ENCODE measurements around the gene TBC1D7.

The TBC1D7 gene

GRCh38 chr6:13267142-13267651, 61.1 kb downstream of the TBC1D7 start:
- H3K27ac ChIP-seq = no peak overlapping the region
- TF ChIP-seq, protein P1, sequence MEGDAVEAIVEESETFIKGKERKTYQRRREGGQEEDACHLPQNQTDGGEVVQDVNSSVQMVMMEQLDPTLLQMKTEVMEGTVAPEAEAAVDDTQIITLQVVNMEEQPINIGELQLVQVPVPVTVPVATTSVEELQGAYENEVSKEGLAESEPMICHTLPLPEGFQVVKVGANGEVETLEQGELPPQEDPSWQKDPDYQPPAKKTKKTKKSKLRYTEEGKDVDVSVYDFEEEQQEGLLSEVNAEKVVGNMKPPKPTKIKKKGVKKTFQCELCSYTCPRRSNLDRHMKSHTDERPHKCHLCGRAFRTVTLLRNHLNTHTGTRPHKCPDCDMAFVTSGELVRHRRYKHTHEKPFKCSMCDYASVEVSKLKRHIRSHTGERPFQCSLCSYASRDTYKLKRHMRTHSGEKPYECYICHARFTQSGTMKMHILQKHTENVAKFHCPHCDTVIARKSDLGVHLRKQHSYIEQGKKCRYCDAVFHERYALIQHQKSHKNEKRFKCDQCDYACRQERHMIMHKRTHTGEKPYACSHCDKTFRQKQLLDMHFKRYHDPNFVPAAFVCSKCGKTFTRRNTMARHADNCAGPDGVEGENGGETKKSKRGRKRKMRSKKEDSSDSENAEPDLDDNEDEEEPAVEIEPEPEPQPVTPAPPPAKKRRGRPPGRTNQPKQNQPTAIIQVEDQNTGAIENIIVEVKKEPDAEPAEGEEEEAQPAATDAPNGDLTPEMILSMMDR (IDR thresholded peaks at IDR 0.05; ENCODE audit: low read depth, low read length) = no peak

DNA sequence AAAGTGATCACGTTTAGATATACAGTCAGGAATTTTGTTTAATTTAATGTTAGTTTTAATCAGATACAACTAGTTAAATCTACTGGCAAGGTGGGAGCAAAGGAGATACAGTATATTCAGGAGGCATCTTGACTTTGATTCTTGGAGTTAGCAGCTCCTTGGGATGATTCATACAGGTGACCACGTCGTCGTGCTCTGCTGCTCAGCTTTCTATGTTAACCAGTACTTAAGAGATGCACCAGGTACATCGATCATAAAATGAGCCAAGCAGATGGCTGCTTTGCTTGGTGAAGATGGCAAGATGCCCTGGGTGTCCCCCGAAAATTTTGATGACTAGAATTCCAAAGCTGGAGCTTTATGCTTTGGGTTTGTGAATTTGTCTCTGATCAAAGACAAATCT, 64.7 kb downstream of the TBC1D7 start:
- no peak for DNase-seq
- Histone ChIP-seq H3K27me3 (ENCODE audit: insufficient read depth, low read depth, severe bottlenecking) (no peaks in the 10 kb centered on the region), H3K27ac (no peak overlapping the region), H3K4me3 (ENCODE audit: low read depth, low read length) (no peak overlapping the region), H3K9me3 (ENCODE audit: severe bottlenecking) (no peaks in the 10 kb centered on the region), H3K36me3 (no peaks in the 10 kb centered on the region)
- TF ChIP-seq, protein P1 (IDR thresholded peaks at IDR 0.05; ENCODE audit: low read depth, low read length) = no peak

More at GRCh38 chr6:13267142-13267651, 61.1 kb downstream of the TBC1D7 start:
- H3K9me3 ChIP-seq (ENCODE audit: severe bottlenecking) = no peaks in the 10 kb centered on the region
- no peaks in the 10 kb centered on the region for H3K36me3 ChIP-seq
- H3K4me3 ChIP-seq (ENCODE audit: low read depth, low read length) = no peak overlapping the region
- H3K27me3 ChIP-seq (ENCODE audit: insufficient read depth, low read depth, severe bottlenecking) = no peaks in the 10 kb centered on the region
- no peak for DNase-seq

DNA sequence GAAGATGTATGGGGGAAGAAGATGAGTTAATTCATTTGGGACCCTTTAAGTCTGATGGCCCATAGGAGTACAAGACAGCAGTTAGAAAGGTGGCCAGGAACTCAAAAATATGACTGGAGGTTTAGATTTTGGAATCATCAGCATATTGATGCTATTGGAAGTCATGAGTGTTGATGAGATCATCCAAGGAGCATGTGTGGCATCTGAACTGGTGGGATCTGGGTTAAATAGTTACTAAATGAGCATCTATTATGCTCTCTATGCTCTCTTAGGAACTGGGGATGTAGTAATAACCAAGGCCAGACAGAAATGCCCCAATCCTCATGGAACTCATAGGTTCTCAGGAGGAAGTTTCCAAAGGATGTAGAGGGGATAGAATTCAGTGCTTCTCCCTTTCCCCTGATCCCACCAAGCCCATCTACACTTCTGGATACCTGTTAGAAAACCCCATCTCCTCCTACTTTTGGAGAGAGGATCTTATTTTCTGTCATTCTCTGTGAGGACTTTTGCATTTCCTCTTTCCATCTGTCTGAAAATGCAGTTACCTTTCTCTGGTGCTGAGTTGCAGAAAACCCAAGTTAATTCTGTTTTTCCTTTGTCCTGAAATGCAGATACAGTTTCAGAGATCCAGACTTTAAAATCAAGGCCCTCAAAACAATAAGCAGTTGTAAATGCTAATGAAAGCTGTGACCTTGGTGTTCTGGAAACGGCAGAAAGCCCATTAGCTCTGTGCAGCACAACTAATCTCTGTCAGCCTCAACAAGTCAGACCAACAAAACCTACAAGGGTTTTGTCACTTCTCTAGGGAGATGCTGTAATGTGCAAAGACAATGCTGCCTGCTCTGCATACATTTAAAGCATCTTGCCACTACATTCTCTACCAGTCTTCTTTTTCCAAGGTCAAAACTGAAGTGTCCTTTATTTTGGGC, 65.8 kb downstream of the TBC1D7 start:
- TF ChIP-seq, protein P1 (IDR thresholded peaks at IDR 0.05; ENCODE audit: low read depth, low read length) = no peak
- DNase-seq = no peak
- Histone ChIP-seq H3K27me3 (ENCODE audit: insufficient read depth, low read depth, severe bottlenecking) (no peaks in the 10 kb centered on the region), H3K36me3 (no peaks in the 10 kb centered on the region), H3K4me3 (ENCODE audit: low read depth, low read length) (no peak overlapping the region), H3K27ac (no peak overlapping the region), H3K9me3 (ENCODE audit: severe bottlenecking) (no peaks in the 10 kb centered on the region)

DNA sequence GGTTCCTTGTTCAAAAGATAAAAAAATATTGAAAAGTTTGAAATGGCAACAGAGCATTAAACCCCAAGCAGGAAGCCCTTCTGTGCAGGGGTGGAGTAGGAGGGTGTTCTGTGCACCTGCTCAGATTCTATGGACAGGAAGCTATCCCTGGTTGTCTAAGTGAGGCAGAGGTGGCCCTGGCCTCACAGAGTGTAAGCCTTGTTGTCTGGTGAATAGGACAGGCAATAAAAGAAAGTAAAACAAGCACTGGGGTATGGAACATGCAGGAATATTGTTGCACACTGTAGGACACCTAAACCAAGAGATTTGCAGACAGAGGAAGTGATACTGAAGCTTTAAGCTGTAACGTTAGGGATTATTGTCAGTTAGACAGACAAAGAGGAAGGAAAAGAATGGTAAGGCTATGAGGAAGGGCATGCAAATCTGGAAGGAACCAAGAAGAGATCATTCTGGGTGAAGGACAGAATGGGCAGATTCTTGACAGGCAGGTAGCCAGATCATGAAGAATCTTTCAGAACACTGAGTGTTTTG, 66.8 kb downstream of the TBC1D7 start:
- TF ChIP-seq, protein P1 (IDR thresholded peaks at IDR 0.05; ENCODE audit: low read depth, low read length) = no peak
- H3K9me3 ChIP-seq (ENCODE audit: severe bottlenecking) = no peaks in the 10 kb centered on the region
- H3K36me3 ChIP-seq = no peaks in the 10 kb centered on the region
- H3K27me3 ChIP-seq (ENCODE audit: insufficient read depth, low read depth, severe bottlenecking) = no peaks in the 10 kb centered on the region
- DNase-seq = no peak
- H3K4me3 ChIP-seq (ENCODE audit: low read depth, low read length) = no peak overlapping the region
- no peak overlapping the region for H3K27ac ChIP-seq

DNA sequence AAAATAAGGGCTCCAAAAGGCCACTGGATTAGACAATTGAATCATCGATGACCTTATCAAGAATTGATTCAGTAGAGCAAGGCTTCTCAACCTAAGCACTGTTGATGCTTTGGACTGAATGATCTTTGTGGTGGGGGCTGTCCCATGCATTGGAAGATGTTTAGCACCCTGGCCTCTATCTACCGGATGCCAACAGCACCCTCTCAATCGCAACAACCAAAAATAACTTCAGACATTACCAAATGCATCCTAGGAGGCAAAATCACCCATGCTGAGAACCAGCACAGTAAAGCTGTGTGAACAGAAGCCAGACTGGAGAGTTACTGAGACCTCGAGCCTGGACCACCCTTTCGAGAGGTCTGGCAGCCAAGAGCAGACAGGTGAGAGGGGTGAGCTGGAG, 67.5 kb downstream of the TBC1D7 start:
- Histone ChIP-seq H3K27ac (no peak overlapping the region), H3K36me3 (no peaks in the 10 kb centered on the region), H3K27me3 (ENCODE audit: insufficient read depth, low read depth, severe bottlenecking) (no peaks in the 10 kb centered on the region), H3K9me3 (ENCODE audit: severe bottlenecking) (no peaks in the 10 kb centered on the region), H3K4me3 (ENCODE audit: low read depth, low read length) (no peak overlapping the region)
- no peak for DNase-seq
- TF ChIP-seq, protein P1 (IDR thresholded peaks at IDR 0.05; ENCODE audit: low read depth, low read length) = no peak

Data from WERI-Rb-1 (cell line).